ENCODE measurements around the gene TMEM9. TPM values are rescaled to one million over a fixed set of nuclear protein-coding genes. Genes with fewer than 3 reads are reported as not detected.
A peak's percentile ranks its signal among the peaks of the same experiment; 100 is the strongest.

TMEM9 gene
- total and polyA plus RNA-seq, 2 of the 8 experiments (the other 6 are each of a cell fraction or from before 2014, with no cell fraction given), result 79.9 to 181 TPM

DNA sequence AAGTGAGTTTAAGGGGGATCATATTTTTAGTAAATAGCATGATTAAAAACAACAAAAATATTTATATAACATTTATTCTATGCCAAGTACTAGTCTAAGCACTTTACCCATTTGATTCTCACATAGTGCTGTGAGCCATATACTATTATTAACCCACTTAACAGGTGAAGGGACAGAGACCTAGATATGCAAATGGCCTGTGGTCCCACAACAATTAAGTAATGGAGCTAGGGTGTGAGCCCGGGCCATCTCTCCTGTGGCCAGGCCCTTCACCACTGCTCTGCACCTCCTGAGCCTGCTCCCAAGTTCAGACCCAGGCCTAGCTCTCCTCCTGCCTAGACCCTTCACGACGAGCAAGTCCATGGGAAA, 27.8 kb downstream of the TMEM9 start:
- DNase-seq (ENCODE audit: low read depth in 1 of 2, low spot score in 2 of 2), result no peak
- no peaks in the 10 kb centered on the region; a peak in 1 of 7 replicates for H3K27me3 ChIP-seq (replicated peaks in 1 of 4; ENCODE audit: control insufficient read depth in 3 of 4, extremely low read depth in 1 of 4, insufficient read depth in 3 of 4, low read length in 3 of 4)
- H3K36me3 ChIP-seq (ENCODE audit: control insufficient read depth in 2 of 4, insufficient read depth in 4 of 4, low read length in 3 of 4), result no peaks in the 10 kb centered on the region
- peak overlapping the region; percentile 1 to 58; a peak in 3 of 4 replicates for H3K4me2 ChIP-seq (ENCODE audit: insufficient read depth in 1 of 2, low read depth in 2 of 2, low read length in 2 of 2)
- H4K20me1 ChIP-seq (replicated peaks in 1 of 2; ENCODE audit: control insufficient read depth in 1 of 2, insufficient read depth in 2 of 2, low read length in 2 of 2), result no peaks in the 10 kb centered on the region
- H3K9me3 ChIP-seq (ENCODE audit: insufficient read depth in 2 of 2, low read depth in 1 of 2, low read length in 1 of 2), result no peaks in the 10 kb centered on the region
- no peak overlapping the region for H3K9ac ChIP-seq (replicated peaks in 1 of 4; ENCODE audit: extremely low read depth in 1 of 4, low read depth in 3 of 4, low read length in 3 of 4)
- no peak overlapping the region for H2BK12ac ChIP-seq (ENCODE audit: low read depth, low read length)
- POLR2A ChIA-PET (ENCODE audit: partially characterized antibody), result interaction anchor here (1.1 to 4.3 kb wide), 2 partner anchors 7 to 27 kb away, joined by 3 to 13 read pairs; partner anchors contain the start of gene TMEM9
- no peaks in the 10 kb centered on the region for H3K23me2 ChIP-seq (ENCODE audit: low read depth, low read length)
- H3K4ac ChIP-seq (replicated peaks; ENCODE audit: insufficient read length, low read depth, low read length), result no peak overlapping the region
- H3K4me3 ChIP-seq (ENCODE audit: extremely low read depth in 1 of 4, insufficient read depth in 2 of 4, low read depth in 3 of 4, low read length in 4 of 4), result peak overlapping the region in 1 of 4 experiments; percentile 35; a peak in 1 of 8 replicates
- H3K4me1 ChIP-seq (replicated peaks in 1 of 4; ENCODE audit: control insufficient read depth in 3 of 4, insufficient read depth in 4 of 4, low read length in 3 of 4), result peaks cover 3 to 11% (median 9%) of the 10 kb centered on the region in 4 experiments
- no peak overlapping the region for H4K5ac ChIP-seq (ENCODE audit: insufficient read length, low read depth, low read length)
- no peak overlapping the region for H3K14ac ChIP-seq (ENCODE audit: insufficient read length)
- H2AK5ac ChIP-seq (ENCODE audit: low read depth, low read length), result no peak overlapping the region
- no peak overlapping the region for H2BK15ac ChIP-seq (ENCODE audit: low read length)
- H2AFZ ChIP-seq (ENCODE audit: low read length), result no peak overlapping the region
- no peak overlapping the region for H2BK20ac ChIP-seq (ENCODE audit: low read length)
- H3K79me2 ChIP-seq (ENCODE audit: control insufficient read depth in 1 of 2, insufficient read depth in 2 of 2, low read length in 2 of 2), result no peaks in the 10 kb centered on the region
- no peak overlapping the region for H3K56ac ChIP-seq (replicated peaks; ENCODE audit: insufficient read length, low read depth, low read length)
- H2BK120ac ChIP-seq (replicated peaks; ENCODE audit: low read depth, low read length), result no peak overlapping the region
- no peak for FAIRE-seq
- TF ChIP-seq KDM1A (IDR thresholded peaks at IDR 0.05; ENCODE audit: borderline replicate concordance, low read length), result peak; percentile 56; the same call in 1 of the 2 replicates
- no peak for TF ChIP-seq ATF3 (IDR thresholded peaks at IDR 0.05; ENCODE audit: insufficient read depth, low read depth, low read length)
- no peak overlapping the region for H2BK5ac ChIP-seq (ENCODE audit: low read depth, low read length)
- H3K23ac ChIP-seq (ENCODE audit: insufficient read length), result no peak overlapping the region
- 63% methylated on average over 3 of the region's 3 CpGs; no CpG with 5 or more reads in 1 of the 2 experiments for WGBS, 2 experiments (ENCODE audit: extremely low coverage in 1 of 2, insufficient coverage in 1 of 2, insufficient read length in 1 of 2, insufficient replicate concordance in 2 of 2, low coverage in 1 of 2, low lambda C conversion rate in 2 of 2, missing lambda C conversion rate in 1 of 2)
- H3K79me1 ChIP-seq (ENCODE audit: low read depth, low read length), result no peaks in the 10 kb centered on the region
- H4K8ac ChIP-seq (ENCODE audit: extremely low read depth, insufficient read depth, low read length), result no peak overlapping the region
- H3K18ac ChIP-seq (ENCODE audit: extremely low read depth, low read length), result no peak overlapping the region
- no peak overlapping the region for H4K91ac ChIP-seq (replicated peaks; ENCODE audit: insufficient read length, low read length)
- no peak overlapping the region for H3K27ac ChIP-seq (ENCODE audit: low read depth, low read length)
- CTCF ChIA-PET (ENCODE audit: partially characterized antibody), result interaction anchor here (1.2 to 16.3 kb wide), 6 partner anchors 10 to 154 kb away, joined by 3 to 343 read pairs (median 8); no protein-coding TSS in a partner anchor
